GM18520 (cell line): Measurements from ENCODE around the gene LIFR.

ENCODE experiments used
- ATAC-seq: cut with Tn5 transposase; IDR thresholded peaks from one replicate; pipeline ENCODE4 v1.9.1; 2021; ENCODE audit not compliant: unreplicated experiment

Gene LIFR

GRCh38 chr5:38467353-38468040 lies 88.9 kb downstream of the LIFR start:
- ATAC-seq, result no peak

- ATAC-seq, result no peak
Measured at GRCh38 chr5:38466424-38467189, 89.8 kb downstream of the LIFR start.

- no peak for ATAC-seq
Measured at GRCh38 chr5:38465702-38466423, 90.6 kb downstream of the LIFR start.

GRCh38 chr5:38465061-38465460 lies 91.4 kb downstream of the LIFR start:
- no peak for ATAC-seq

GRCh38 chr5:38463634-38464521 lies 92.6 kb downstream of the LIFR start:
- ATAC-seq, result no peak

- no peak for ATAC-seq
Measured at GRCh38 chr5:38462976-38463633, 93.3 kb downstream of the LIFR start.

GRCh38 chr5:38458174-38458573 lies 98.3 kb downstream of the LIFR start:
- ATAC-seq, result no peak

- no peak for ATAC-seq
Measured at GRCh38 chr5:38456657-38457399, 99.6 kb downstream of the LIFR start.

GRCh38 chr5:38455796-38456330 lies 100.6 kb downstream of the LIFR start:
- ATAC-seq, result peak; percentile 63

- ATAC-seq, result no peak
Measured at GRCh38 chr5:38453921-38454320, 102.5 kb downstream of the LIFR start.

- ATAC-seq, result peak; percentile 96
Measured at GRCh38 chr5:38453506-38453905, 102.9 kb downstream of the LIFR start.

- no peak for ATAC-seq
Measured at GRCh38 chr5:38452201-38452600, 104.2 kb downstream of the LIFR start.

GRCh38 chr5:38451074-38451725 lies 105.2 kb downstream of the LIFR start:
- no peak for ATAC-seq

- ATAC-seq, result no peak
Measured at GRCh38 chr5:38450627-38451026, 105.8 kb downstream of the LIFR start.

- ATAC-seq, result no peak
Measured at GRCh38 chr5:38448568-38449350, 107.7 kb downstream of the LIFR start.

GRCh38 chr5:38447786-38448185 lies 108.7 kb downstream of the LIFR start:
- no peak for ATAC-seq

- ATAC-seq, result no peak
Measured at GRCh38 chr5:38447056-38447455, 109.4 kb downstream of the LIFR start.

GRCh38 chr5:38446029-38446522 lies 110.4 kb downstream of the LIFR start:
- ATAC-seq, result no peak
